NB4 (cell line): ENCODE data around the gene RPS6KA2.

ENCODE experiments used
- DNase-seq: peaks from one replicate; pipeline ENCODE4 v3.0.0; 2010; ENCODE audit warnings: low read depth
- H3K4me3 ChIP-seq: one replicate; pipeline ENCODE4 v1.5.1; 2011; ENCODE audit warnings: mild to moderate bottlenecking, low read depth, low read length, moderate library complexity
- CTCF ChIP-seq: IDR thresholded peaks from one replicate; pipeline ENCODE4 v1.5.1; 2012; ENCODE audit warnings: low read depth, low read length
- MAX ChIP-seq: IDR thresholded peaks from 2 replicates; pipeline ENCODE4 v1.6.1; 2011; ENCODE audit warnings: low read depth, low read length
- MYC ChIP-seq: IDR thresholded peaks from 2 replicates; pipeline ENCODE4 v1.6.1; 2011; ENCODE audit warnings: low read depth, low read length
- POLR2A ChIP-seq: IDR thresholded peaks from 2 replicates; pipeline ENCODE4 v1.6.1; 2011; ENCODE audit warnings: mild to moderate bottlenecking; ENCODE audit not compliant: insufficient read length; ENCODE audit errors: extremely low read depth

RPS6KA2 gene

GRCh38 chr6:166672146-166672545 lies 45.1 kb upstream of the RPS6KA2 start:
- no peak for DNase-seq
- no peak overlapping the region for H3K4me3 ChIP-seq
- TF ChIP-seq POLR2A (no peak), CTCF (no peak), MYC (no peak), MAX (no peak)

GRCh38 chr6:166671434-166672081 lies 44.5 kb upstream of the RPS6KA2 start:
- H3K4me3 ChIP-seq: no peak overlapping the region
- DNase-seq: no peak
- TF ChIP-seq MYC (no peak), MAX (no peak), CTCF (no peak), POLR2A (no peak)

GRCh38 chr6:166670894-166671293 lies 43.8 kb upstream of the RPS6KA2 start:
- no peak for DNase-seq
- H3K4me3 ChIP-seq: no peak overlapping the region
- no peak for TF ChIP-seq CTCF
- no peak for TF ChIP-seq MYC
- TF ChIP-seq POLR2A: no peak
- no peak for TF ChIP-seq MAX

- TF ChIP-seq CTCF: no peak
- no peak overlapping the region for H3K4me3 ChIP-seq
- no peak for DNase-seq
Measured at GRCh38 chr6:166670013-166670412, 43.0 kb upstream of the RPS6KA2 start.

GRCh38 chr6:166667796-166668610 lies 41.0 kb upstream of the RPS6KA2 start:
- TF ChIP-seq CTCF (no peak), MAX (no peak), MYC (no peak), POLR2A (no peak)
- no peak overlapping the region for H3K4me3 ChIP-seq
- DNase-seq: no peak
